Body of pancreas (tissue), 4 donors: ENCODE measurements around the gene BDNF. TPM values are rescaled to one million over a fixed set of nuclear protein-coding genes. Genes with fewer than 3 reads are reported as not detected.
"Not testable (repeated sequence)": the region's sequence is repeated elsewhere in the genome, so short reads cannot be mapped to it uniquely, and the experiment has no call there.

ENCODE experiments used
- ATAC-seq: fragments of 150-250 bp; one replicate; pipeline ENCODE4 v1.9.1; 2016
- DNase-seq, 4 donors: peaks; one replicate each; pipeline ENCODE4 v3.0.0-alpha.2; 2019
- H3K27ac ChIP-seq, 4 donors: fragments of 200-600 bp; sonication (generic); 1 replicate in 3 of 4; 2 replicates in 1 of 4; pipeline versions ENCODE4 v1.5.1 to v1.6.1; 2016 to 2019; ENCODE audit warnings: mild to moderate bottlenecking in 1 of 4, mixed read lengths in 1 of 4, moderate library complexity in 1 of 4
- H3K27me3 ChIP-seq, 2 donors: fragments of 200-600 bp; sonication (generic); one replicate each; pipeline ENCODE4 v1.6.0; 2016; ENCODE audit warnings: mild to moderate bottlenecking in 1 of 2
- H3K36me3 ChIP-seq, 2 donors: fragments of 200-600 bp; sonication (generic); replicated peaks in 1 of 2; 2 replicates each; pipeline ENCODE4 v1.5.1; 2016; ENCODE audit warnings: low read depth in 2 of 2; ENCODE audit not compliant: insufficient read depth in 1 of 2
- H3K4me1 ChIP-seq: fragments of 200-600 bp; sonication (generic); one replicate; pipeline ENCODE4 v1.6.0; 2016
- H3K4me3 ChIP-seq, 2 donors: fragments of 200-600 bp; sonication (generic); 1 replicate in 1 of 2; 2 replicates in 1 of 2; pipeline ENCODE4 v1.5.1; 2016 to 2019
- H3K9me3 ChIP-seq, 3 donors: fragments of 200-600 bp; sonication (generic); 1 replicate in 2 of 3; 2 replicates in 1 of 3; pipeline ENCODE4 v1.5.1; 2016
- POLR2A ChIP-seq, 3 donors: fragments of 450-650 bp; IDR thresholded peaks; one replicate each; pipeline ENCODE4 v1.6.1; 2016; ENCODE audit warnings: antibody characterized with exemption in 3 of 3, mild to moderate bottlenecking in 2 of 3
- WGBS, 2 donors: methylation state at CpG; one replicate each; pipeline ENCODE4 v1.1.5; 2017; 5-methylcytosine and 5-hydroxymethylcytosine counted together
- intact Hi-C: fragments of 100-400 bp; cut with DNase I; formaldehyde crosslinking; loops from one replicate; pipeline ENCODE4 v1.15.1; 2023
- total RNA-seq, 2 donors: library from RNA; depleted of rRNA; stranded (reverse); fragments of >200 nt; gene quantifications; one replicate each; pipeline ENCODE4 v1.1.0, GENCODE V29; 2016
- TF ChIP-seq, protein P1 (sequence below), 7 experiments: fragments of 450-650 bp in 4 of 7; fragments of 200-600 bp in 3 of 7; sonication (generic) in 3 of 7; IDR thresholded peaks; one replicate each; pipeline ENCODE4 v1.5.1; 2016 to 2019; ENCODE audit warnings: antibody characterized with exemption in 7 of 7

Gene BDNF
- total RNA-seq, 2 donors from 2014 or later, result not detected

DNA sequence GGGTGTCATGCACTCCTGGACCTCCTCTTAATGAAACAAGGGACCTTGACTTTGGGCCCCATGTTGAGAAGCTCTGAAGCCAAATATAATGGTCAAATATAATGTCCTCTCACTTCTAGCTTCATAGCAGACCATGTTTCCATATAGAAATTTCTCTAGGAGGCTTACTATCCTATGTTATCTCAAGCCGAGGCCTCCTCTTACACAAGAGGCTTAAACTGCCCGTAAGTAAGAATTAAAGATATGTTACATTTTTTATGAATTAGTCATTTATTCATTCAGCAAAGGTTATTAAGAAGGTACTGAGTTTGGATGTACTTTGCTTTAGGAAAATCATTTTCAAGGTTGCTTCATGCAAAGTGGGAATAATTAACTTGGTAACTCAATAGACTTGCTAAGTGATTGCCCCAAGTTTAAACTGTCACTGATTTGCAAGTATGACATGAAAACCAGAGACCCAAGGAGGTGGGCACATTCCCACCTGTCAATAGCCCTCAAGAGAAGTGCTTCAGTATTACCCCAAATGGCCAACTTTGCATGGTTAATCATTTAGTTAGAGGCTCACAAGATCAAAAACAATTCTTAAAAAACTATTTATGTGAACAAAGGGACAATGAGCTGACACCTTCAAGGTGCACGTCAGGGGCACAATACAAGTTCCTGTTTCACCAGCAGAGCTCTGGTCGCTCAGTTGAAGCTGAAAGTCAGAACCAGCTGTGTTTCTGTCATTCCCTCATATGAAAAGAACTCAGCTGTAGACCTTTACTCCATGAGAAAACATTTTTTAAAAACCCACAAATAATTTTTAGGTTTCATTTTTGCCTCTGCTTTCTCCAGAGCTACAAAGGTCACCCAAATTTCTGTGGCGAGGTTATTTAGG lies 20.9 kb downstream of the BDNF start:
- TF ChIP-seq POLR2A (IDR thresholded peaks at IDR 0.05), result no peak
- TF ChIP-seq, protein P1, sequence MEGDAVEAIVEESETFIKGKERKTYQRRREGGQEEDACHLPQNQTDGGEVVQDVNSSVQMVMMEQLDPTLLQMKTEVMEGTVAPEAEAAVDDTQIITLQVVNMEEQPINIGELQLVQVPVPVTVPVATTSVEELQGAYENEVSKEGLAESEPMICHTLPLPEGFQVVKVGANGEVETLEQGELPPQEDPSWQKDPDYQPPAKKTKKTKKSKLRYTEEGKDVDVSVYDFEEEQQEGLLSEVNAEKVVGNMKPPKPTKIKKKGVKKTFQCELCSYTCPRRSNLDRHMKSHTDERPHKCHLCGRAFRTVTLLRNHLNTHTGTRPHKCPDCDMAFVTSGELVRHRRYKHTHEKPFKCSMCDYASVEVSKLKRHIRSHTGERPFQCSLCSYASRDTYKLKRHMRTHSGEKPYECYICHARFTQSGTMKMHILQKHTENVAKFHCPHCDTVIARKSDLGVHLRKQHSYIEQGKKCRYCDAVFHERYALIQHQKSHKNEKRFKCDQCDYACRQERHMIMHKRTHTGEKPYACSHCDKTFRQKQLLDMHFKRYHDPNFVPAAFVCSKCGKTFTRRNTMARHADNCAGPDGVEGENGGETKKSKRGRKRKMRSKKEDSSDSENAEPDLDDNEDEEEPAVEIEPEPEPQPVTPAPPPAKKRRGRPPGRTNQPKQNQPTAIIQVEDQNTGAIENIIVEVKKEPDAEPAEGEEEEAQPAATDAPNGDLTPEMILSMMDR (IDR thresholded peaks at IDR 0.05), result no peak
- Histone ChIP-seq H3K27me3 (no peaks in the 10 kb centered on the region), H3K4me1 (no peaks in the 10 kb centered on the region), H3K36me3 (no peaks in the 10 kb centered on the region), H3K27ac (no peak overlapping the region), H3K9me3 (no peaks in the 10 kb centered on the region), H3K4me3 (no peak overlapping the region)
- no peak for ATAC-seq
- 75 to 81% methylated on average over 5 of the region's 5 CpGs for WGBS, 2 donors
- no peak for DNase-seq
- intact Hi-C loops, result no loop called here

DNA sequence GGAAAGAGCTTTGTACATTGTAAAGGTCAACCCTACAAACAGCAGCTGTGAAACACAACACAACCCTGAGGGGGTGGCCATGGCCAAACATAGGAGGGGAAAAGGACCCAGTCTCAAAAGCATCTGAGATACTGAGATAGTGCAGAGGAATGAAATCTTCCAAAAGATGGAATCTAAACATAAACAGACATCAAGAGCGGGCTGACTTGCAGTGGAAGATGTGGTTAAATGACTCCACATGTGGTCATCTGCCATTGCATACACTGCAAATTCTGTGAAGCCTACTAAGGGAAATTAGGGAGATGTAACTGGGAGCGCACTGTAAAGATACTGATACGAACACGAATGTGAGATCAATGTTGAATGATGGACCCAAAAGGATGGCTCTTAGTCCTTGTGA lies 22.0 kb downstream of the BDNF start:
- H3K4me1 ChIP-seq, result no peaks in the 10 kb centered on the region
- no peaks in the 10 kb centered on the region for H3K9me3 ChIP-seq
- no peaks in the 10 kb centered on the region for H3K36me3 ChIP-seq
- DNase-seq, result no peak
- H3K4me3 ChIP-seq, result no peak overlapping the region
- WGBS, 2 donors, result 70% methylated on average over 4 of the region's 4 CpGs
- ATAC-seq, result no peak
- intact Hi-C loops, result no loop called here
- TF ChIP-seq, protein P1 (IDR thresholded peaks at IDR 0.05), result no peak
- TF ChIP-seq POLR2A (IDR thresholded peaks at IDR 0.05), result no peak
- H3K27ac ChIP-seq, result no peak overlapping the region
- no peaks in the 10 kb centered on the region for H3K27me3 ChIP-seq

DNA sequence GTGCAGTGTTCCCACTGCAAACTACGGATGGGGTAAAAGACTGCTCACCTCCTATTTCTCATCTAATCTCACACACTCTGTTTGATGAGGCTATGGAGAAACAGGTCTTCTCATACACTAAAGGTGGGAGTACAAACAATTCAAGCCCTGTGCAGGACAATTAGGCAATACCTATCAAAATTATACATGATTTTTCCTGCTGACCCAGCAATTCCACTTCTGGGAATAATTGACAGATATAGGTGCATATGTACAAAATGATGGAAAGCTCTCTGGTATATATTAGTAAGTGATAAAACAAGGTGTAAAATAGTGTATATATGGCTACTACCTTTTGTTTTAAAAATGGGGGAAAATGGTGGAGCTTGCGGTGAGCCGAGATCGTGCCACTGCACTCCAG lies 23.1 kb downstream of the BDNF start:
- no peak overlapping the region for H3K4me3 ChIP-seq
- H3K36me3 ChIP-seq, result no peaks in the 10 kb centered on the region
- DNase-seq (no peak), ATAC-seq (no peak)
- intact Hi-C loops, result no loop called here
- no peaks in the 10 kb centered on the region for H3K9me3 ChIP-seq
- no peak overlapping the region for H3K27ac ChIP-seq
- 90 to 92% methylated on average over 4 of the region's 4 CpGs for WGBS, 2 donors
- TF ChIP-seq, protein P1 (IDR thresholded peaks at IDR 0.05), result no peak
- no peak for TF ChIP-seq POLR2A (IDR thresholded peaks at IDR 0.05)
- no peaks in the 10 kb centered on the region for H3K27me3 ChIP-seq
- no peaks in the 10 kb centered on the region for H3K4me1 ChIP-seq

DNA sequence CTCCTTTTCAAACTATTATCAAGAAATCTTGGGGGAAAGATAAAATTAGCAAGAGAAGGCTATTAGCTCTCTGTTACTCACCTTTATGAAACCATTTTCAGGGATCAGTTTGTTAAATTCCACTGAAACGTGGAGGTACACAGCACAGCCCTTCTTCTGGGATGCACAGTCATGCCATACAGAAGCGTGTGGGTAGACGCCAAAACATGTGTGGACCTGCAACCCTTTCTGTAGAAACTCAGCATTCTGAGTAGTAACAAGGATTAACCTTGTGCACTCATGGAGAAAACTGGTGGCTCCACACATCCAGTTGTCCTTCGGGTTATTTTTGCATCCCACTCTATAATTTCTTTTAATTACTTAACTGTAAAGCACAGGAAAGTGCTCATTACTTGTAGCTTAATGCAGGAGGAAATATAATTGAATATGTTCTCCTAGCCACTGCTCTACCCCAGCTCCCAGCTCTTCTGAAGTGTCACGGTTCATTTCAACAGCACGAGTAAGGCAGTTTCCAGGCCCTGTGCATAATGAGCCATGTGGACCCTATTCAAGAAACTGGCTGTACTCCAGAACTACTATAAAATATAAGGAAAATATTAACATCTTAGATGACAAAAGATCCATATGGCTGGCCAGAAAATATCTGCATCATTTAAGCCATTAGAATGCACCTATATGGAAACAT lies 26.1 kb downstream of the BDNF start:
- Histone ChIP-seq H3K27ac (no peak overlapping the region), H3K9me3 (no peaks in the 10 kb centered on the region), H3K4me3 (no peak overlapping the region), H3K36me3 (no peaks in the 10 kb centered on the region), H3K4me1 (no peaks in the 10 kb centered on the region), H3K27me3 (no peaks in the 10 kb centered on the region)
- TF ChIP-seq POLR2A (IDR thresholded peaks at IDR 0.05), result no peak
- intact Hi-C loops, result no loop called here
- ATAC-seq, result no peak
- no peak for DNase-seq
- WGBS, 2 donors, result 80 to 93% methylated on average over 6 of the region's 6 CpGs

DNA sequence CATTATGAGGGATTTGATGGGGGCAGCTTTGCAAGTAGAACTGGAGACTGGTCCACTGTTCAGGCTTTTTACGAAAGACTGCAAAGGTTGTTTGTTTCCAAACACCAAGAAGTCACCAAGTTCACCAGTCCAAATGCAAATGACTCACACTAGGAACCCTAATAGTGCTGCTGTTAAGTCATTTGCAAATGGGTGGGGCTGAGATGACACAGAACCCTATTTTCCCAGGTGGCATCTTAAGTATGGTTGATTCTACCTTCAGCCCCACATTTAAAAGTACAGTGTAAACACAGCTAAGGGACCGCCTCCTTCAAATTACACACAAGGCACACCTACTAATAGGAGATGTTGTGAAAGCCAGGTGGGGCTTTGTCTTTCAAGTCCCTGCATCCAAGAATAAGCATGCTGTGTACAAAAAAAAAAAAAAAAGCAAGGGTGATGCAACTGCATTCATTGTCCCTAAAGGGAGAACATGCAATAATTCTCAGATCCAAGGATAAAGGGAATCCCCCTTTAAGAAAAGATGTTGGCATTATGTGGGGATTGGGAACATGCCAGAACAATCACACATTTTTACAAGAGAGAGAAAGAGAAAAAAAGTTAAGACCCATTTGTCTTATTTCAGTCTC lies 27.3 kb downstream of the BDNF start:
- H3K27ac ChIP-seq, result no peak overlapping the region
- no peaks in the 10 kb centered on the region for H3K4me1 ChIP-seq
- no peak for ATAC-seq
- no peaks in the 10 kb centered on the region for H3K36me3 ChIP-seq
- intact Hi-C loops, result no loop called here
- no peak overlapping the region for H3K4me3 ChIP-seq
- 94 to 95% methylated on average over 2 of the region's 2 CpGs for WGBS, 2 donors
- no peak for DNase-seq
- H3K9me3 ChIP-seq, result no peaks in the 10 kb centered on the region
- TF ChIP-seq, protein P1 (IDR thresholded peaks at IDR 0.05), result no peak
- TF ChIP-seq POLR2A (IDR thresholded peaks at IDR 0.05), result no peak
- H3K27me3 ChIP-seq, result no peaks in the 10 kb centered on the region

DNA sequence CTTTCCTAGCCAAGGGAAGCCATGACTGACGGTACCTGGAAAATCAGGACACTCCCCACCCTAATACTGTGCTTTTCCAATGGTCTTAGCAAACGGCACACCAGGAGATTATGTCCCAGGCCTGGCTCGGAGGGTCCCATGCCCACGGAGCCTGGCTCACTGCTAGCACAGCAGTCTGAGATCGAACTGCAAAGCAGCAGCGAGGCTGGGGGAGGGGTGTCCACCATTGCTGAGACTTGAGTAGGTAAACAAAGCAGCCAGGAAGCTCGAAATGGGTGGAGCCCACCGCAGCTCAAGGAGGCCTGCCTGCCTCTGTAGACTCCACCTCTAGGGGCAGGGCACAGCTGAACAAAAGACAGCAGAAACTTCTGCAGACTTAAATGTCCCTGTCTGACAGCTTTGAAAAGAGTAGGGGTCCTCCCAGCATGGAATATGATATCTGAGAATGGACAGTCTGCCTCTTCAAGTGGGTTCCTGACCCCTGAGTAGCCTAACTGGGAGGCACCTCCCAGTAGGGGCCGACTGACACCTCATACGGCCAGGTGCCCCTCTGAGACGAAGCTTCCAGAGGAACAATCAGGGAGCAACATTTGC lies 34.6 kb downstream of the BDNF start:
- ATAC-seq, intact Hi-C loops, H3K27me3 ChIP-seq: not testable (repeated sequence)

More for the DNA sequence above, 34.6 kb downstream of the BDNF start:
- not testable (repeated sequence) for H3K36me3 ChIP-seq, DNase-seq, H3K4me1 ChIP-seq, H3K4me3 ChIP-seq, H3K9me3 ChIP-seq, H3K27ac ChIP-seq
- WGBS, 2 donors, result 79 to 91% methylated on average over 8 to 11 of the region's 11 CpGs
